Keratinocyte (primary cell): ENCODE results near the gene IRF6. TPM values are rescaled to one million over a fixed set of nuclear protein-coding genes. Genes with fewer than 3 reads are reported as not detected.
A peak's percentile ranks its signal among the peaks of the same experiment; 100 is the strongest.

Experiments
- DNase-seq: peaks from one replicate; pipeline ENCODE4 v3.0.0-alpha.2; 2011; ENCODE audit warnings: low read depth, missing footprints, low spot score
- FAIRE-seq: peaks from 2 replicates; lab custom pipeline; 2011; peaks lifted over from hg19 to GRCh38; lab: Jason Lieb, UNC
- H2AFZ ChIP-seq: 2 replicates; pipeline ENCODE4 v1.6.0; 2012; ENCODE audit warnings: low read length, control low read depth, inconsistent platforms; ENCODE audit not compliant: control insufficient read depth
- H3K27ac ChIP-seq: 2 replicates; pipeline ENCODE4 v1.5.1; 2011; ENCODE audit warnings: low read length; ENCODE audit not compliant: control insufficient read depth, insufficient read depth
- H3K27me3 ChIP-seq: 3 replicates; pipeline ENCODE4 v1.6.0; 2011; ENCODE audit warnings: low read length; ENCODE audit not compliant: control insufficient read depth, insufficient read depth; ENCODE audit errors: extremely low read depth
- H3K36me3 ChIP-seq, 2 experiments: 2 replicates in 1 of 2; 3 replicates in 1 of 2; pipeline ENCODE4 v1.5.1; 2011; ENCODE audit warnings: low read length in 2 of 2, mild to moderate bottlenecking in 1 of 2; ENCODE audit not compliant: control insufficient read depth in 2 of 2, insufficient read depth in 2 of 2; ENCODE audit errors: extremely low read depth in 1 of 2
- H3K4me1 ChIP-seq: 3 replicates; pipeline ENCODE4 v1.5.1; 2011; ENCODE audit warnings: low read length; ENCODE audit not compliant: control insufficient read depth, insufficient read depth; ENCODE audit errors: extremely low read depth
- H3K4me2 ChIP-seq: 3 replicates; pipeline ENCODE4 v1.6.0; 2011; ENCODE audit warnings: low read depth, low read length; ENCODE audit not compliant: control insufficient read depth, insufficient read depth; ENCODE audit errors: extremely low read depth
- H3K4me3 ChIP-seq, 3 experiments: fragments of 200-600 bp in 1 of 3; sonication (generic) in 1 of 3; 2 replicates in 2 of 3; 3 replicates in 1 of 3; pipeline ENCODE4 v1.5.1; 2011 to 2016; ENCODE audit warnings: low read length in 3 of 3, mild to moderate bottlenecking in 3 of 3, control low read depth in 2 of 3, inconsistent platforms in 1 of 3, low read depth in 1 of 3, mixed read lengths in 1 of 3, mixed run types in 1 of 3, moderate library complexity in 1 of 3; ENCODE audit not compliant: control insufficient read depth in 2 of 3, insufficient read depth in 2 of 3; ENCODE audit errors: extremely low read depth in 1 of 3
- H3K79me2 ChIP-seq: 2 replicates; pipeline ENCODE4 v1.6.0; 2012; ENCODE audit warnings: low read length; ENCODE audit not compliant: control insufficient read depth, insufficient read depth
- H3K9ac ChIP-seq: 3 replicates; pipeline ENCODE4 v1.6.0; 2011; ENCODE audit warnings: low read length; ENCODE audit not compliant: control insufficient read depth, insufficient read depth; ENCODE audit errors: extremely low read depth
- H3K9me1 ChIP-seq: 3 replicates; pipeline ENCODE4 v1.6.0; 2011; ENCODE audit warnings: low read length; ENCODE audit not compliant: control insufficient read depth, insufficient read depth; ENCODE audit errors: extremely low read depth
- H3K9me3 ChIP-seq: 2 replicates; pipeline ENCODE4 v1.5.1; 2012; ENCODE audit warnings: low read depth, low read length; ENCODE audit not compliant: control insufficient read depth
- H4K20me1 ChIP-seq: 3 replicates; pipeline ENCODE4 v1.6.0; 2011; ENCODE audit warnings: low read length; ENCODE audit not compliant: control insufficient read depth, insufficient read depth; ENCODE audit errors: extremely low read depth
- EZH2 ChIP-seq: IDR thresholded peaks from one replicate; pipeline ENCODE4 v1.6.1; 2012; ENCODE audit warnings: inconsistent platforms, mild to moderate bottlenecking, low read length, moderate library complexity
- dilution Hi-C: fragments of 300-500 bp; cut with MboI; formaldehyde crosslinking; loops from one replicate; pipeline ENCODE4 v1.7.0; 2020; ENCODE audit warnings: low sequenced_read_pairs; ENCODE audit not compliant: extremely low pct_ligation_motif_present
- polyA plus RNA-seq, 5 experiments: library from polyadenylated mRNA; depleted of rRNA in 3 of 5; stranded (reverse) in 3 of 5; stranded (forward) in 1 of 5; unstranded in 1 of 5; fragments of >200 nt; gene quantifications; 1 replicate in 1 of 5; 2 replicates in 3 of 5; 3 replicates in 1 of 5; pipeline versions ENCODE4 v1.2.1 to v1.2.3, GENCODE V29; 2011 to 2012; ENCODE audit warnings: missing spikeins in 2 of 5, low read depth in 1 of 5, low replicate concordance in 1 of 5
- TF ChIP-seq, protein P1 (sequence below), 3 experiments: IDR thresholded peaks in 1 of 3; conservative IDR thresholded peaks in 1 of 3; optimal IDR thresholded peaks in 1 of 3; 2 replicates in 2 of 3; 3 replicates in 1 of 3; pipeline versions ENCODE3 to v1.5.1; 2011; ENCODE audit warnings: low read length in 3 of 3, mild to moderate bottlenecking in 3 of 3, moderate library complexity in 2 of 3, control low read depth in 1 of 3, inconsistent platforms in 1 of 3; ENCODE audit not compliant: insufficient read depth in 2 of 3; ENCODE audit errors: extremely low read depth in 1 of 3

The IRF6 gene
- polyA plus RNA-seq, 1 donor (not counting 4 experiments of a cell fraction or from before 2014, with no cell fraction given) = 476 TPM

DNA sequence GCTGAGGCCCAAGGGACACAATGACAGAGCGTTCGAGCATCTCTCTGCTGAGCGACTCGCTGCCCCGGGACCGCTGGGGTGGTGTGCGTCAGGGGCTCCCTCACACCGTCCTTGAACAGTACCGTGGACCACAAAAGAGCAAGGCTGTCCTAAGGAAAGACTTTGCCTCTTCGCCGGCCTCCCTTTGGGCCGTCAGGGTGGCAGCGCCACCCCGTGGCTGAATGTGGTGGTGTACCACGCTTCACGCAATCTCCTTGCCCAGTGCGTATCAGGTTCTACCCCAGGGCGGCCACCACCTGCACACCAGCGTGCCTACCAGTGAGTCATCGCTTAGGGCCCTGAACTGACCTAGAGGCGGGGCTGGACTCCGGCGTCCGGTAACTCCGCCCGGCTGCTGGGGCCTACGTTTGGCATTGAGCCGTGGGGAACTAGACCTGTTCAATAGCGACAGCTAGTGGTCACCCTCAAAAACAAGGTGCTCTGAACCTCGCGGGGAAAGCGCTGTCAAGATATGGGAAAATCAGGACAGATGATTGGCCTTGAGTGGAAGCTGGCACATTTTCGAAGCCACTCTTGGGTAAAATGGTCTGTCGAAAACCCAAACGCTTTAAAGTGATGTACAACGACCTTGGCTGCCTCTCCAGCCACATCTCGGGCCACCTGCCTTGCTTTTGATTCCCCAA lies 58.2 kb downstream of the IRF6 start:
- dilution Hi-C loops = no loop called here
- peak; percentile 99 for DNase-seq
- peak; percentile 93 for FAIRE-seq
- Histone ChIP-seq H3K4me1 (peaks cover 10% of the 10 kb centered on the region), H3K9ac (peak overlapping the region; percentile 39), H3K4me2 (peak overlapping the region; percentile 59), H3K27me3 (no peaks in the 10 kb centered on the region), H3K79me2 (no peaks in the 10 kb centered on the region), H3K36me3 (no peaks in the 10 kb centered on the region), H3K27ac (no peak overlapping the region), H3K4me3 (peak overlapping the region in 1 of 3 experiments; percentile 18), H3K9me3 (no peaks in the 10 kb centered on the region), H3K9me1 (no peaks in the 10 kb centered on the region), H2AFZ (peak overlapping the region; percentile 74), H4K20me1 (no peaks in the 10 kb centered on the region)
- no peak for TF ChIP-seq EZH2
- TF ChIP-seq, protein P1, sequence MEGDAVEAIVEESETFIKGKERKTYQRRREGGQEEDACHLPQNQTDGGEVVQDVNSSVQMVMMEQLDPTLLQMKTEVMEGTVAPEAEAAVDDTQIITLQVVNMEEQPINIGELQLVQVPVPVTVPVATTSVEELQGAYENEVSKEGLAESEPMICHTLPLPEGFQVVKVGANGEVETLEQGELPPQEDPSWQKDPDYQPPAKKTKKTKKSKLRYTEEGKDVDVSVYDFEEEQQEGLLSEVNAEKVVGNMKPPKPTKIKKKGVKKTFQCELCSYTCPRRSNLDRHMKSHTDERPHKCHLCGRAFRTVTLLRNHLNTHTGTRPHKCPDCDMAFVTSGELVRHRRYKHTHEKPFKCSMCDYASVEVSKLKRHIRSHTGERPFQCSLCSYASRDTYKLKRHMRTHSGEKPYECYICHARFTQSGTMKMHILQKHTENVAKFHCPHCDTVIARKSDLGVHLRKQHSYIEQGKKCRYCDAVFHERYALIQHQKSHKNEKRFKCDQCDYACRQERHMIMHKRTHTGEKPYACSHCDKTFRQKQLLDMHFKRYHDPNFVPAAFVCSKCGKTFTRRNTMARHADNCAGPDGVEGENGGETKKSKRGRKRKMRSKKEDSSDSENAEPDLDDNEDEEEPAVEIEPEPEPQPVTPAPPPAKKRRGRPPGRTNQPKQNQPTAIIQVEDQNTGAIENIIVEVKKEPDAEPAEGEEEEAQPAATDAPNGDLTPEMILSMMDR (optimal IDR thresholded peaks at IDR 0.05 in 1 of 3, IDR thresholded peaks at IDR 0.05 in 1 of 3, conservative IDR thresholded peaks at IDR 0.05 in 1 of 3; ENCODE audit: extremely low read depth in 1 of 3, insufficient read depth in 2 of 3, low read length in 3 of 3) = peak; percentile 91 to 97 (median 93)

DNA sequence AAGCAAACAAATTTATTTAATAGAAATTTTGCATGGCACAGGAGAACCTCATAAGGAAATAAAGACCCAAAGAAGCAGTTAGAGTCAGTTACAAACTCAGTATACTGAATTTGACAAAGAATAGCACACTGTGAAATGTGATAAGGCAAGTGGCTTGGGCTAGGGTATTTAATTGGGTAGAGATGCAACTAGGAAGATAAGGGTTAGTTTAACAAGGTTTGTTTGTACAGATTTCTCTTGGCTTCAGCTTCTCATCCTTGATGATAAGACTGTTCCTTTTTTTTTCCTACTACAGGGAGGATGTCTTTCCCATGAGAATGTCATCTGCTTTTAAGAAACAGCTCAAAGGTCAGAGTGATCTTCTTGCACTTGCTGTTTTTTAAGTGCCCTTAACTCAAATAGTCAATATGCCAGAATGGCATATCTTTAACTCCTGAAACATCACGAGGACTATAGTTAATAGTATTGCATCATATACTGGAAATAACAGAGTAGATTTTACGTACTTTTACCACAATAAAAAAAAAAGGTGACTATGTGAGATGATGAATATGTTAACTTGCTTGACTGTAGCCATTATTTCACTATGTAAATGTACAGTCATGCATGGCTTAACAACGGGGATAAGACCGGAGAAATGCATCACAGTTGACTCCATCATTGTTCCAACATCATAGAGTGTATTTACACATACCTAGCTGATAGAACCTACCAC lies 59.3 kb downstream of the IRF6 start:
- no peak for FAIRE-seq
- no peak overlapping the region for H3K4me2 ChIP-seq

More for the DNA sequence above, 59.3 kb downstream of the IRF6 start:
- Histone ChIP-seq H3K9me3 (no peaks in the 10 kb centered on the region), H3K79me2 (no peaks in the 10 kb centered on the region), H3K4me1 (peaks cover 10% of the 10 kb centered on the region), H3K9me1 (no peaks in the 10 kb centered on the region), H3K36me3 (no peaks in the 10 kb centered on the region), H3K27me3 (no peaks in the 10 kb centered on the region), H3K4me3 (no peak overlapping the region), H3K27ac (no peak overlapping the region), H2AFZ (no peak overlapping the region), H4K20me1 (no peaks in the 10 kb centered on the region), H3K9ac (no peak overlapping the region)
- no peak for TF ChIP-seq EZH2
- TF ChIP-seq, protein P1 (optimal IDR thresholded peaks at IDR 0.05 in 1 of 3, IDR thresholded peaks at IDR 0.05 in 1 of 3, conservative IDR thresholded peaks at IDR 0.05 in 1 of 3; ENCODE audit: extremely low read depth in 1 of 3, insufficient read depth in 2 of 3, low read length in 3 of 3) = no peak
- dilution Hi-C loops = no loop called here
- no peak for DNase-seq
